Measurements from ENCODE around the gene HTR4.

HTR4 gene

DNA sequence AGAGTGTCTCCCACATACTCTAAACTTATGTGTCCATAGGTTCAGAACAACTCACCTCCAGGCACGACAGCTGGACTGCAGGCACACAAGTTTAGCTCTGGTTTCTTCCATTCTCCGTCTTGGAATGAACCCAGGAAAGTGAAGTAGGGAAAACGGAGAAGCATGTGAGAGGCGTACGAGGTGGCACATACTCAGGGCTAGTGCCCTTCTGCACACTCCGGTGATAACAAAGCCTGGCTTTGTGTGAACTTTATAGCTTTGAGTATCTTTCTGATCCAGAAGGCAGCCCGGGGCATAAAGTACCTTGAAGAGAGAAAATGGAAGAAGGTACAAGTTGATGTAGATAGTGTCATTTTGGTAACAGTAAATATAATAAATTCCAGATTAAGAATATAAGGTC, 11.1 kb upstream of the HTR4 start:
- in situ Hi-C loops (cut with HindIII; ENCODE audit: low sequenced_read_pairs): no loop called here

DNA sequence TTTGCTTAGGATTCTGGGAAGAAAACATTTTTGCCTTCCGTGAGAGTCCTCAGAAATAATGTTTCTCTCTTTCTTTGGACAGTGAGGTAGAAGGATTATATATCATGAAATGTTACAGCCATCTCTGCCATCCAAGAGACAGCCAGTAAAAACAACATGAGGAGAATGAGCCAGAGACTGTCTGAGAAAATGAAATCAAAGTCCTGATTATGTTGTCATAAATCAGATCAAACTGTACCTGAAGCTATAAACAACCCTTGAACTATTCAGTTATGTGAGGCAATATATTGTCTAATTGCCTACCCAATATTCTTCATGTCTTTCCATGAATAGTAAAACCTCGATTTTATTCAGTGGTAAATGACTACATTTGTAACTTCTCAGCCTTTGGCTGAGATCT, 9.2 kb upstream of the HTR4 start:
- in situ Hi-C loops (cut with HindIII; ENCODE audit: low sequenced_read_pairs): no loop called here

DNA sequence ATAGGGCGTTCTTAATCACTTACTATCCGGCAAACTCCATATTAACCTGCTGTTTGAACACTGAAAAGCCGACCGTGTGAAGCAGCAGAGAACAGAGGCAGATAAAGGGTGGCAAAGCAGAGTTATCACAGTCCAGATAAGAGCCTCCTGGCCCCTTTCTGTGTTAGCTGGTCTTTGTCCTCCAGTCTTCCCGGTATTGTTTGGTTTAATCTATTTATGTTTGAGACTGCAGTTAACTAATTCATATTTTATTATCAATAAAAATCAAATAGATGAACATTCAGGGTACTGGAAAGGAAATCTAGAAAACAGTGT, 6.0 kb upstream of the HTR4 start:
- in situ Hi-C loops (cut with HindIII; ENCODE audit: low sequenced_read_pairs): no loop called here

DNA sequence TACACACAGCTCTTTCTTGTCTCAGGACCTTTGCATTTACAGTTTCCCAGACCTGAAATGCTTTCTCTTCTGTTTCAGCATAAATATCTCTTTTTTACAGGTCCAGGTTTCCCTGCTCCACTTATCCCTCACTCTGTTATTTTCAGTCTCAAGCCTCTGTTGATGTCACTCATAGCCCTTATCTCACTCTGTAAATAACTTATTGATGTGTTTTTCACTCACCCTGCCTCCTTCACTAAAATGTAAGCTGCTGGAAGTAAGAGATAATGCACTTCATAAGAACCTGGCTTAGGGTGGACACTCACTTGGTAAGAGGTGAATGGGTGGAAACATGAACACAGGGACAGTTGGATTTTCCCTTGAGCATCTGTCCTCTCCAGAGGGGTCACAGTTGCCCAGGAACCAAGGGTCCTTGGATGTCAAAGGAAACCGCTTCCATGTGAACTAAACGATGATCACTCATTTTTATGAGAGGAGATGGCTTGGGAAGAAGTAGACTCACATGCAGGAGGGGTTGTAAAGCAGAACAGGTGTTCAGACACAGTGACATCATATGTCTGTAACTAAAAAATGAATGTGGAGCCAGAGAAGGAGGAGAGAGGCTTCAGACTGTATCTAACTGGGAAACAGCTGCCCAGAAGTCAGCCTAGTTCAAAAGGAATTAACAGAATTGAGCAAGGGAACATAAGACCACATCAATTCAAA, 5.5 kb upstream of the HTR4 start:
- in situ Hi-C loops (cut with HindIII; ENCODE audit: low sequenced_read_pairs): no loop called here

DNA sequence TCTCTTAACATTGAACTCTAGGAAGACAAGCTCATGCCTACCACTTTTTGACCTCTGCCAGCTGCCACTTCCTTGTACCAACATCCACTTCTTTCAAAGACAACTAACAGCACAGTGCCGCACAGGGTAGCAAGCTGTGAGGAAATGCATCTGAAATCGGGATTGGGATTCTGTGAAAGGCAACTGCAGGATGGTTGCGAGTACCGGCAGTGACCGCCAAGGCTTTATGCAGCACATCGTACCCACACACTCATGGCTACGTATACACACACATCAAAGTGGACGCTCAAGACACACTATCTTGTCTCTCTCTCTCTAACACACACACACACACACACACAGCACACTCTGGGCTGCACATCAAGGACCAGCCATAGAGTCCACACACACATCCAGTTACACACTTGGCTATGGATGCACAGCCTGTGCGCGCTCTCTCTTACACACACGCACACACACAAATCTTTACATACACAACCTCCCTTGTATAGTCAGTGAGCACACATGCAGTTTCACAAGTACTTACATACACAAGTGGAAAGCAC, 964 bp downstream of the HTR4 start:
- in situ Hi-C loops (cut with HindIII; ENCODE audit: low sequenced_read_pairs): no loop called here

DNA sequence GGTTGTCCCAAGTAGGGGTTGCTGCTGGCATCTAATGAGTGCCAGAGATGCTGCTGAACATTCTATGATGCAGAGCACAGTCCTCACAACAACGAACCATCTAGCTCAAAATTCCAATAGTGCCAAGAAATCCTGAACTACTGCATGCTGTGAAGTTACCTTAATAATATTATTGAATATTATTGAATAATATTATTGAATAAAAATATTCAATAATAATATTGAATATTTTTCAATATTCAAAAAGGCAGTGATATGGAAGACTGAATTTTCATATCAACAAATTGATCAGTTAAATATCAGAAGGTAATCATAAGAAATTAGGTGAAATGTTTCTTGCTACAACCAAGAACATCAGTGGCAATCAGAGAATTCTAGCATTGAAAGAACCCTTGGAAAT, 2.8 kb downstream of the HTR4 start:
- in situ Hi-C loops (cut with HindIII; ENCODE audit: low sequenced_read_pairs): no loop called here

DNA sequence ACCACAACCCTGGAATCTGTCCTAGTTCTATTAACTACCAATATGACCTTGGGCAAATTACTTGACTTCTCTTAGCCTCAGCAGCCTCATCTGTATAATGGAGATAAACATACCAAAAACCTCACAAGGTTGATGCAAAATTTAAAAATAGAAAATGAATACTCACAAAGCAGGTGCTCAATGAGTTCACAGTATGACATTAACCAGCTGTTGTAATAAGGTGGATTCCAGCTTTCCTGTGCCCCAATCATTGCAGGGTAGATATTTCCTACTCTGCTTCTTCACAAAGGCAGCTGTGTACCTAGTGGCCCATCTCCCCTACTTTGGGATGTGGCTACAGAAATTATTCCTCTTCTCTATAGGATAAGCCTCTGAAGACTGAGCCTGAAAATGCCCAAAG, 8.8 kb downstream of the HTR4 start:
- in situ Hi-C loops (cut with HindIII; ENCODE audit: low sequenced_read_pairs): no loop called here

DNA sequence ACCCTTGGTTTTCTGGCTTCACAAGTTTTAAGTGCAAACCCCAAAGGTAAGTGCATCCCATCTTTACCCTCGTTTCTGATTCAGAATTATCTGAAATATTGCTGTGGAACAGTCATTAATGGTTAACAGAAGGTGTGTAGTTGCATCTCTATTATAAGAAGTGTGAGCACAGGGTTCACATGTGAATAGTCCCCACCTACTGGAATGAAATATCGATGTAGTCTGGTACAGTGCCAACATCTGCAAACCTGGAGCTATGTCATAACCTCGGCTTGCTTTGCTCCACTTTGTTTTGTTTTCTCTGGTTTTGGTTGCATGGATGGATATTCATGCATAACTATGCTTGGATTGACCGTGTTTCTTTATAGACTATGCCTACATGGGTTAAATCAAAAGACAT, 12.6 kb downstream of the HTR4 start:
- in situ Hi-C loops (cut with HindIII; ENCODE audit: low sequenced_read_pairs): no loop called here

DNA sequence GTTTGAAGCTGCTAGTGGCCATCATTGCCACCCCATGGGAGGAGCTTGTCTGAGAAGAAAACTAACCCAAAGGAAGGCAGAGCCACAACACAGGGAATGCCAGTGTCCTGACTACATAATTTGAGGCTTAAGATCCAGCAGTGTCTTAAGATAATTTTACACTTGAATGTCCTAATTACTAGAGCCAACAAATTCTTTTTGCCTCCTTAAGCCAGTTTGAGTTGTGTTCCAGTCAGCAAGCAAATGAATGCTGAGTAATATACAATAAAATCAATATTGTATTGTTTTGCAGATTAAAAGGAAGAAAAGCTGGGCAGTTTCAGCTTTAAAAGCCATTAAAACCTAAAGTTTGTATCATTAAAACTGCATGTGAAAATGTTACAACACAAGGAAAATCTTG, 13.9 kb downstream of the HTR4 start:
- in situ Hi-C loops (cut with HindIII; ENCODE audit: low sequenced_read_pairs): no loop called here

DNA sequence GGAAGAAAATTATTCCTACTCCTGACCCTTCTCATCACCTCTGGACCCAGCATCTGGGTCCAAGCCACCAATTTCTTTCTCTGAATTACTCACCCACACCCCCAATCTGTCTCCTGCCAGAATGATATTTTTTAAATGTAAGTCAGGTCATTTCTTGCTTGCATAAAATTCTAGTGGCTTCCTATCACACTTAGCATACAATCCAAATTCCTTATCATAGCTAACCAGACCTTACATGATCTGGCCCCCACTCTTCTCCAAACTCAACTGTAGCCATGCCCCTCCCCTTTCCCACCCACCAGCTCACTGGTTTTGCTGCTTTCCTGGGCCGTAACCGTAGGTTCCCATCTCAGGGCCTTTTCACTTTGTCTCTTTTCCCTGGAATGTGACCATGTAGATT, 15.2 kb downstream of the HTR4 start:
- in situ Hi-C loops (cut with HindIII; ENCODE audit: low sequenced_read_pairs): no loop called here

DNA sequence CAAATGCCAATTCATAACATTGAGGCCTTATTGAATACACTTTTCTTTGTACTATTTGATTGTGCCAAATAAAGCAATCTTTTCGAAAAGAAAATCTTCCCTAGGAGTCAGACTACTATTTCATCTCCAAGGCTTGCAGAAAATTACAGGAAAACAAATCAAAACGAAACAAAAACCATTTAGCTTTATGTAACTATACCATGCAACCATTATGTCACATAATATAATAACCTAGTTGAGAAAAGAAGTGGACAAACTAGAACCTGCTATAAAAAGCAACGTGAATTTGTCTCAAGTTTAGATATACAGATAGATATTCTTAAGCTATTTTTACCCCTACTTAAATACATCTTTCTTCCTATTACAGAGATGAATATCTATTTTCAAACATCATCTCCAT, 18.0 kb downstream of the HTR4 start:
- in situ Hi-C loops (cut with HindIII; ENCODE audit: low sequenced_read_pairs): no loop called here

DNA sequence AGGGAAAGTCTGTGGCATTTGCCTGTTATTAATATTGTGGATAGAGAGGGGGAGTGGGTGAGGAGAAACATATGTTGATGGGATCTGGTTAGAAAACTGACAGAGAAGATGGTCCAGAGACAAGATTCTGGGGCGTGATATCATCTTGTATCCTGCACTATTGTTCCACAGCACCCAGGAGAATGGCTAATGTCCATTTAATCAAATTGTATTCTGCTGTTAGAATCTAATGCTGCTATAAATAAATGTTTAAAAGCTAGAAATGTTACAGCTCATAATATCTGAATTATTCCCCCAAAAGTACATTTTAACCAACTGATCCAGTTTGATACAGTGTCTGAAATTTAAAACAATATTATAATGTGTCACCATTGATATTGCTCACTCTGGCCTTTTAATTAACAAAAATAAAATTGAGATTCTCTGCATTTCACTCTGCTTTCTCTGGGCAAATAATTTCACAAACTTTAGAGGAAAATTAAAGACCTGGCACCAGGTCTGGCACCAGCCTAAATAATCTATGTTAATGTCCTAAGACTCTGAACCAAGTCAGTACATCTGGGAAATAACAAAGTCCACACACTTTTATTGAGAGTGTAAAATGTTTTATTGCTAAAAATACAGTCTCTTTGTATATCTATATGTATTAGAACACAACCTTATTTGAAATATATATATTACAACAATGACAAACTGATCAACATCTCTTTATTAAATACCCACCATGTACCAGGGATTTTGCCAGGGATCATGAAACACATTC, 18.8 kb downstream of the HTR4 start:
- in situ Hi-C loops (cut with HindIII; ENCODE audit: low sequenced_read_pairs): no loop called here

DNA sequence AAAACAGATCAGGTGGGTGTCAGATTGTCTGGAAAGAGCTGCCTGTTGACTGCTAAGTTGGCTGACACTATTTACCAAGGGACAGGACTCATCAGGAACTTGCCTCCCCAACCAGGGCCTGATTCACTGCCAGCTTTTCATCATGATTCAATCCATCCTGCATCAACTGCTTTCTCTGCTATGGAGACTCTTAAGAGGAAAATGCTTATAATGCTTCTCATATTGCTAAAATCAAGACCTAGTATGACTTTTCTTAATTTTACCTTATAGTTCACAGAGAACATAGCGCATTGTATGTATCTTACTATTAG, 21.3 kb downstream of the HTR4 start:
- in situ Hi-C loops (cut with HindIII; ENCODE audit: low sequenced_read_pairs): no loop called here

DNA sequence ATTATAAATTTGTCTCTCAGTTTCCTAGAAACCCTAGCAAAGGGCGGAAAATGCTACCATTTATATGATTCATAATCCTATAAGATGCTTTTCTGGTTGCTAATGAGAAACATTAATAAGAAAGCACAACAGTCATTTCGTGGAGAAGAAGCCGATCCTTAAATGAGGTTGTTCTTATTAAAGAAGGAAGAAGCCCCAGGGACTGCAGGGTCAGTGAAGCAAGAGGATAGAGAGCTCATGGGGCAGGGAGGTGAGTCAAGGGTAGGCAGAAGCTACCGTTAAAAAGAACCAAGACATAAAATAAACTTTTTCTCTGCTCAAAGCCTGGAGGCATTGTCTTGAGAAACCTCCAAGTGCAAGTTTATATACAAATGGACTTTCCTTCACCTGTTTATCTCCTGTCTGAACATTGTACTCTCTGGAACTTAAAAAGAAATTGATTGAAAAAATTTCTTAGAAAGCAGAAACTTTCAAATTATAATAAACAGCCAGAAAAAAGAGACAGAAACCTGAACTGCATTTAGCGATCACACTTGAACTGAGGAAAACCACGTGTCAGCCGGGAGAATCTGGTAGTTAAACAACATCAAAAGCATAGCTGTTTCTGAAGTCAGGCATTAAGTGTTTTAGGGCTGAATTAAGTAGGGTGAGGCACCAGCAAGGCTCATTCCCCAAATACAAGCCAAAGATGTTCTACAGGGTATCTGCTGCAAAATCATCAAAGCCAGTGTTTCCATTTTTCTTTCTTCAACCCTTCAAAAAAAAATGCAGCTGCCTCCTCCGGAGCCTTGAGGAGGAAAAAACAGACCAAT, 21.9 kb downstream of the HTR4 start:
- in situ Hi-C loops (cut with HindIII; ENCODE audit: low sequenced_read_pairs): no loop called here

DNA sequence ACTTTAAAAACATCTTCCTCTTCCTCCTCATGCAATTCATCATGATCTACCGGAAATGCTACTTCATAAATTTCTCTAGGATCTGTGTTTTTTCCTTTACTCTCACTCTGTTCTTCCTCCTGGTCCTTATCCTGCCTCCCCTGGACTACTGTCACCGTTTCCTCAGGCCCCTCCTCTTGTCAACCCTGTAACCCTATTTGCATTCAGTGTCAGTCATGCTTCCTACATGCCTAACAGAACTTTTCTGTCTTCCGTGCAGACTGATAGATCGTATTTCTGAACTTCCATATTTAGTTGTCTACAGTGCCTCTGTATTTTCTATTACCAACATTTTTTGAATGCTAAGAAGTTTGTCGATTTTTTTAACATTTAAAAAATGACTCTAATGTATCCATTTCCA, 27.3 kb downstream of the HTR4 start:
- in situ Hi-C loops (cut with HindIII; ENCODE audit: low sequenced_read_pairs): no loop called here

DNA sequence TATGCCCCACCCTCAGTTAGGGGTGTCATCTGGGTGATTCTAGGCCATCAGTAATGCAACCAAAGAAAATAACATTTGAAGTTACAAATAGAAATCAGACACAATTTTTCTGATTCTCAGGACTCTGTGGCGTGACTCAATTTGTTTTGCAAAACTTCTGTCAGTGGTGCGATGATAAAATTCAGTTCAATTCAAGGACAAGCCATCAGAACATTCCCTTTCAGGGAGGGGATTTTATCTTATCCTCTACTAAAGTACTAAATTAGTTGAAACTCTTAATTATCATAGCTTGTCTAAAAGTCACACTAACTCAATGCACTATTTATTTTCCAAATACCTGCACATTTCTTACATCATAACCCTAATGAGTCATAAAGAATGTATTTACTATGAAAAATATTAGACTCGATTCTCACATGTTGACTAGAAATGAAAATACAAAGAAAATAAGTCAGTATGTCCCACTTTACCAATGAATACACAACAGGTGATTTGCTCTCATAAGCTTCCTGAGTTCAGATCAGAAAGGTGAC, 28.2 kb downstream of the HTR4 start:
- in situ Hi-C loops (cut with HindIII; ENCODE audit: low sequenced_read_pairs): no loop called here

DNA sequence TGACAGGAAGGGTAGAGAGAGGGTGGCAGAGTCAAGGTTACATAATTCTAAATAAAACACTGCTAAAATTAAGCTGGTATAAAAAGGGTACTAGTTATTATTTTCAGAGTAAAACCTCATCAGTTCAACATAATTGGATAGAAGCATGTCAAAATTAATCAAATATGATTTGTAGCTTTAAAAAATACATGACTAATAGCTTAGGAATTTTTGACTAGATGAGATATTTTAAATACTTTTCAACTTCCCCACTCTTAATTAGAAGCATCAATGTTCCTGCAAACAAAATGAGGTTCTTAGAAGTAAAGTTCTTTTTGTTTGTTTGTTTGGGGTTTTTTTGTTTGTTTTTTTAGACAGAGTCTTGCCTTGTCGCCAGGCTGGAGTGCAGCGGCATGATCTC, 29.1 kb downstream of the HTR4 start:
- in situ Hi-C loops (cut with HindIII; ENCODE audit: low sequenced_read_pairs): no loop called here

DNA sequence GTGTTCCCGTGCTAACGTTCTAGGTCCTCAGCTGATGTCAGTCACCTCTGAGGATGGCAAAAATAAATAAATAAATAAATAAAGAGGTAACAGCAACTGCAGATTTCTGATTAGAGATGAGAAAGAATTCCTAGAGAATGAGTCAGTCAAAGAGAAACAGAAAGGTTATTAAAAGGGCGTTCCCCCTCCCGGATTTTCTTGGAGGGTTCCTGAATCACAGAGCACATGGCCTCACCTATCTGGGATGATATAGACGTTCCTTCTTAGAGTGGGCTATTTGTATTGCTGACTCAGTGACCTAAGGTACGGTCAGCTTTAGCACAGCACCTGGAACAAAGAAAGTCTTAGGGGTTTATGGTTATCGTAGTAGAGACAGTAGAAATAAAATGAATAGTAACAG, 30.6 kb downstream of the HTR4 start:
- in situ Hi-C loops (cut with HindIII; ENCODE audit: low sequenced_read_pairs): no loop called here

DNA sequence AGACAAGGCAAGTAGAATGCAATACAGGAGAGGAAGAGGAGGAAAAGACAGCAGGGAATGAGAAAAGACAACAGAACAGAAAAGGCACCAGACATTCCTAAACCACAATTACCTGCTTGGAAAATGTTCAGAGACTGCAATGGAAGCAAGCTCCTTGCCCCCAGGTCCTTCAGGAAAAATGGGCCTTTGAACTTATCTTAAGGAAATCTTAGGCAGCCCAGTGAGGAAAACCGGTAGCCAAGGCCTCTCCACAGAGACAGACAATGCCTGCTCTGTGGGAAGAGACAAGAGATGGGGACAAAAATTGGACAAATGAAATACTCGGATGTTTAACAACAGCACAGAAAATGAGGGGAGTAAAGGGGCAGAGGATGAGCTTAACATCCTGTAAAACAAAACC, 31.2 kb downstream of the HTR4 start:
- in situ Hi-C loops (cut with HindIII; ENCODE audit: low sequenced_read_pairs): no loop called here

DNA sequence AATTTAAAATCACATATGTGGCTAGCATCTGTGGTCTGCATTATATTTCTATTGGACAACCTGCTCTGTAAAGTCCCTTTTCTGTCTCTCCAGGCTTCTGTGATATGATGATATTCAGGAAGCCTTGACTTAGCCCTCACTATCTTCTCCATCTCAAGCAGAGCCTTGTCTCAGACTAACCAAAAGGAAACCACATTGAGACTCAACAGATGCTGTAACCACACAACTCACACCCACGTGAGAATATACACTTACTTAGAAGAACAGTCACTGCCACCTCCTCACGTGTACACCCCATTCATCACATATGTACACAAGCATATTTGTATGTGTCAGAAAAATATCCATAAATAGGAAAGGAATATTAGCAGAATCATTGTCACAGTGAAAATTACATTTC, 33.6 kb downstream of the HTR4 start:
- in situ Hi-C loops (cut with HindIII; ENCODE audit: low sequenced_read_pairs): no loop called here

DNA sequence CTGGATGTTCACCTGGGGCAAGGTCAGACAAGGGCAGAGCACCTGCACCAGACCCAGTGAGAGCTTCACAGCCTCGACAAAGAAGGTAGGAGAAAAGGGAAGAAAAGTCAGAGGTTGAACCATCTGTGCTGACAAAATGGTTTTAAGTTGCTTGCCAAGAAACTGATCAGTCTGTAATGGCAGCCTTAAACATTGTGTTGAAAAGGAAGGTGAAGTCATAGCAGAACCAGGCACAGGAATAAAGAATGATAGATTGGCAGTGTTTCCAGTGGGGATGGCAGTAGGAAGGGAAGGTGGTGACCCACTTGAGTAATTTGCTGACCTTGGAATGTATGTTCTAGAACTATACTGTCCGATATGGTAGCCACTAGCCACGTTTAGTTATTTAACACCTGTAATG, 34.2 kb downstream of the HTR4 start:
- in situ Hi-C loops (cut with HindIII; ENCODE audit: low sequenced_read_pairs): no loop called here

DNA sequence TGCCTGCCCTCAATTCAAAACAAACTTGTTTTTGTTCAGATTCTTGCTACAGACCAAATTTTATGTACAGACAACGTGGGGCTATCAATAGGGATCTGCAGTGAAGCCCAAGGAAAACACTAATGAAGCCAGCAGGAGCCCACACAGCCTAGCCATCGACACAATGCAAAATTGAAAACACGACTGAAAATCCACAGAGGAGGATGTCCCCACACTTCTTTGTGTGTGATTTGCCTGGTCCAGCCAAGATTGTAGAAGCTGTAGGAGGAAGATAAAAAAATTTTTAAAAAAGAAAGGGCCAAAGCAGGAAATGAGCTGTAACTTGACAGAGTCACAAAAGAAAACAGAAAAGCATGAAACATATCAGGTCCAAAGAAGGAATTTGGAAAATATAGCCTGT, 34.8 kb downstream of the HTR4 start:
- in situ Hi-C loops (cut with HindIII; ENCODE audit: low sequenced_read_pairs): no loop called here

Measured in DLD1 (cell line).